GM19351 (cell line): ENCODE results near the gene STK38L.

ENCODE experiments used
- ATAC-seq: cut with Tn5 transposase; IDR thresholded peaks from one replicate; pipeline ENCODE4 v1.9.1; 2021; ENCODE audit warnings: mild to moderate bottlenecking, moderate library complexity; ENCODE audit not compliant: unreplicated experiment

Gene STK38L

DNA sequence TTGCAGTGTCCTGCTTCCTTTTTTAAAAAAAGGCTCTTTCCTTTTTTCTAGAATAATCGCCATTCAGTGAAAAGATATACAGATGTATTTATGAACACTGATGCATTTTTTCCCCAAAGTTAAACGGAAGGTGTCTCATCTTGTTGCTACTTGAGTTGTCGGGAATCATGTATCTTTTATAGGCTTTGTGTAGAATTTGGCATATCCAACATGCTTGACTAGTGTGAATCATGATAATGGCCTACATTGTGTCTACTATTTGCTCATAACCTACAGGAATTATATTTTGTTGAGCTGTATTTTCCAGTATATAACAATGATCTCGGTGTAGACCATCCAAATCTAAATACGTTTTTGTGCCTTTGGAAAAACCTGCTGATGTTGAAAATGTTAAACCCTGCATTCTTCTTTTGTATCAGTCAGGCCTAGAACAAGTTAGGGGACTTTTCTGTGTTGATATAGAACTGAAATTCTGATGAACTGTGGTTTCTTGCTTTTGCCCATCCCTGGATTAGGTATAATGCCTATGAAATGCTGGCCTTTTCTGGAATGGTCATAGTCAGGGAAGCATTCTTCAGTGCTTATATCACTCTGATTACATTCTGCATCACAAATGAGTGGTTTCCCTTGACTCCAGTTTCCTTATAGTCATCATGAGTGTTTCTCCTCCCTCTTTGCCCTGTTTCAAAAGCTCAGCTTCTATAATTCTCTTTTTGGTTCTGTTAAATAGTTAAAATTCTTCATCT is 99.3 kb downstream of the STK38L start:
- ATAC-seq: no peak

DNA sequence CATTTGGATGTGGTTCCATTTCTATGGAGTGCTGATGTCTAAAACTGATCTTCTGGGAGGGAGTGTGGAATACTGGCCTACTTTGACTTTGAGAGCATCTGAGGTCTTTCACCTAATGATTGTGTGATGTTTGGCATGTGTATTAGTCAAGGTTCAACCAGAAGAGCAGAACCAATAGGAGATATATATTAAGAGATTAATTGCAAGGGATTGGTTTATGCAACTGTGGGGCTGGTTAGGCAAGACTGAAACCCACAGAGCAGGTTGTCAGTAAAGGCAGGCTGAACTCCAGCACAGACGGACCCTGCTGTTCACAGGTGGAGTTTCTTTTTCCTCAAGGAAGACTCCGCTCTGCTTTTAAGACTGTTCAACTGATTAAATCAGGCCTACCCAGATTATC is 100.2 kb downstream of the STK38L start:
- no peak for ATAC-seq

DNA sequence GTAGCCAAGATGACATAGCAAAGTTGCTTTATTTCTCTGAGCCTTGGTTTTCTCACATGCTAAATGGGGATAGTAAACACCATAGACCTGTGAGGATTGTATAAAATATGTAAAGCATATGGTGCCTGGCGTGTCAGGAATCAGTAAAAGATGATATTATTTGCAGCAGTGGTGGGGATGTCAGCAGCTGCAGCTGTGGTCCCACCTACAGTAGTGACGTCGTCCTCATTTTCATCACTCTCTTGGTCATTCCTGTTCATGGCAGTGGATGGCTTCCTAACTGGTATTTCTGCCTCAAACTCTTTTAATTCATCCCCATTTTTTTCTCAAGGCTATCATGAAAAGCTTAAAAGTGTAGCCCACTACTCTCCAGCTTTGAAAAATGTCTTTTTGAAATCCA is 100.7 kb downstream of the STK38L start:
- ATAC-seq: no peak

DNA sequence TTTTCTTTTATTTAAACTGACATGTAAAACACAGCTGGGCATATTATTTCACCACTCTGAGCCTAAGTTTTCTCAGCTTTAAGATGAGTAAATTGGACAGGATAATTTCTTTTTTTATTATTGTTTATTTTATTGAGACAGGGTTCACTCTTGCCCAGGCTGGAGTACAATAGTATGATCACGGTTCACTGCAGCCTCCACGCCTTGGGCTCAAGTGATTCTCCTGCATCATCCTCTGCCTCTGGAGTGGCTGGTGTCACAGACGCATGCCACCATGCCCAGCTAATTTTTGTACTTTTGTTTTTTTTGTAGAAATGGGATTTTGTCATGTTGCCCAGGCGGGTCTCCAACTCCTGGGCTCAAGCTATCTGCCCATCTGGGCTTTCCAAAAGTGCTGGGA is 101.3 kb downstream of the STK38L start:
- no peak for ATAC-seq

DNA sequence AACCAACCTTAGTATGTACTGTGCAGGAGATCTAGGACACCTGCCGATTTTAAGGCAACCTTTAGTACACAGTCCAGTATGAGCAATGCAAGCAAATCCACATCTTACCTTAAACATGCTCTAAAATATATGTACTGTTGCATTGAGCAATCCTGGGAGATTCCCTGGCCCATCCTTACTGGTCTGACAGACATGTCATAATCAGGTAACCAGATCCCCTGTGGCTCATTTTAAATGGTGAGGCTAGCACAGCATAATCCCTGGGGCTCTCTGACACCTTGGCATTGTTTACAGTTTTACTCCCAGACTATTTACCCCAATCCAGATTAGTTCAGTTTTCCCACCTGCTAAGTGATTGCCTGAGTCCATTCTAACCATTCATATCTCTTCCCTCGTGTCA is 103.7 kb downstream of the STK38L start:
- ATAC-seq: no peak

DNA sequence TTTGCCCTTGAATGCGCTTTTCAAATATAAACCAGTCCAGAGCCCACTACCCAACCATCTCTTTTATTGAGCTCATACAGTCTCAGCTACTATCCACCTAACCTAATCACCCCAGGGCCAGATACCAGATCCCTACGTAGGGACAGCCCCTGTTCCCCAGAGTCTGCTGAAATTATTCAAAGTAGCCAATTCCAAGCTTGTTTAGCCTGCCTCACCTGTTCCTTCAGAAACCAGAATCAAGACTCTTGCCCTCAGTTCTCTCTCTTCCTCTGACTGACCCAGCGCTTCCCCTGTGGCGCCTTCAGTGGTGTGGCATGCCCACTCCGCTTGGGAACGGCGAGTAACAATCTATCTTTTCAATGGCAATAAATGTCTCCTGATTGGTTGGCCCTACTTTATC is 107.4 kb downstream of the STK38L start:
- no peak for ATAC-seq

DNA sequence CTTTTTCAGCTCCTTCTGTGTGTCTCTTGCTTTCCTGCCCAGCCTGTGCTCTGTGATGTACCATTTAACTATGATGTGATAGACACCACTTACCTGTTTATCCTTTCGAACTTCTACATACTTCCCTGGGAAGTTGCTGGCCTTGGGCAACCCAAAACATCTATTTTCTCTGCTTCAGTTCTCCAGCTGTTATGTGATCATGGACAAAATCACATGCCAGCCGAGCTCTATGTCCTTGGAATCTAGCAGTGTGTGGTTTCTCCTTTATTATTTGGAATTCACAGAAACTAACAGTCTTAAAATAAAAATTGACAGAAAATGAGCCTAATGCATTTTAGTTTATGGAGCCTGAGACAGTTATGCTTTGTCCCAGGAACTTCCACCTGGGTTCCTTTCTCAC is 111.4 kb downstream of the STK38L start:
- ATAC-seq: no peak

DNA sequence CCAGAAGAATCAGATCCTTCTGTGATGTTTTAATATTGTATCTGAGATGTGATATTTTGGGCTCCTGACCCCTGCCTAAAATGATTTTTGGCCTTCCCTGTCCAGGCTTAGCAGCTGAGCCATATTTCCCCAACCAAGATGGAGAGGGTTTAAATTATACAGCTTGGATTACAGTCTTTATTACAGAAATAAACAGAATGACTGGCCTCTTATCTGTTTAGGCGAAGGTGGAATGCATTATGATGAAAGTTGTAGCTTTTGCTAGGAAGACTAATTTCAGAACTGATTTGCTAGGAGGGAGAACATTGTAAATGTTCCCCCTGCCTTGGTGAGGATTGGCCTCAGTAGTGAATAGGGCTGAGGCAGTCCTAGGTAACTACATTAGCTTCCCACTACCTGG is 111.9 kb downstream of the STK38L start:
- no peak for ATAC-seq

DNA sequence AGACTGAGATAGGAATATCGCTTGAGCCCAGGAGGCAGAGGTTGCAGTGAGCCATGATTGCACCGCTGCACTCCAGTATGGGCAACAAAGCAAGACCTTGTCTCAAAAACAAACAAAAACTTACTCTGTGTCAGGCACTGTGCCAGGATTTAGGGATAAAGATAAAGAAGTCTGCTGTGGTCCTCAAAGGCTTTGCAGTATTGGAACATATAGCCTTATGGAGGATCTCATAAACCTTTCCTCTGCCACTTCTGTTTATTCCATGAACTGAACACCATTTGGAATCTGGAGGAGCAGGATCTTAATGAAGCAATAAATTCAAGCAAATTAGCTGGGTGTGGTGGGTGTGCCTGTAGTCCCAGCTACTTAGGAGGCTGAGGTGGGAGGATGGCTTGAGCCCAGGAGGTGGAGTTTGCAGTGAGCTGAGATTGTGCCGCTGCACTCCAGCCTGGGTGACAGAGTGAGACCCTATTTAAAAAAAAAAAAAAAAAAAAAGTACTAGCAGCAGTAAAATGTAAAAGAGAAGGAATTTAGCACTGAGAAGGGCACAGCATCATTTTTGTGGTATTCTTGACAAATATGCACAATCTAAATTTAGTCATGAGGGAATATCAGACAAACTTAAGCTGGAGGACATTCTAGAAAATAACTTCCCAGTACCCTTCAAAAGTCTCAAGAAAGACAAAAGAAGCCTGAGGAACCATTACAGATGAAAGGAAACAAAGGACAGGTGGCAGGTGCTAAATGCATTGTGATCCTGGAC is 115.7 kb downstream of the STK38L start:
- ATAC-seq: no peak

DNA sequence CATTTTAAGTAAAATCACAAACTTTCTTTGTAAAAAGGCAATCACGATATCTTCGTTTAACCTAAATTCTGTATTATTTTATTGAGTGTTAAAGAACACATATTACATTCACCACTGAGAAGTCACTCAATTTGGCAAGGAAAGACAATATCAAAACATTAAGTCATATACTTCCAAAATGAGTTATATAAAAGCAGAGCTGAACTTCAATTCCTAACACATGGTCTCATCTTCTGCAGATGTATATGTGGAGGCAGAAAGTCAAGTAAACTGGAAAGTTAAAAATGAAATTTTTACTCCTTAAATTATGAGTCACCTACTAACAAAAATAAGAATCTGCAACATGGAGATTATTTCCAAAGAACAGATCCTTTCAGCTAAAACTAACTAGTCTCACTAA is 117.3 kb downstream of the STK38L start:
- ATAC-seq: no peak

DNA sequence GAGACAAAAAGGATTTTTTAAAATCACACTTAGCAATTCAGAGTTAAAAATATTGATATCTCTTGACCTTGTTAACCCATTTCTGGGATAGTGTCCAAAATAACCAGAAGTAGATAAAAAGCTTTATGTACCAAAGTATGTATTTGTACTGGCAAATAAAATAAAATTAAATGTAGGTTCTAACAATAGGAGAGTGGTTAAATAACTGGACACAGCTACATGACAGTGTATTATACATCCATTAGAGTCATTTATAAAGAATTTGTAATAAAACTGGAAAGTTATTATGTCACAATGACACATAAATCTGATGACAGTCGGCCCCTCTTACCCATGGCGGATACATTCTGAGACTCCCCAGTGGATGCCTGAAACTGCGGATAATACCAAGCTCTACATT is 122.5 kb downstream of the STK38L start:
- ATAC-seq: no peak

DNA sequence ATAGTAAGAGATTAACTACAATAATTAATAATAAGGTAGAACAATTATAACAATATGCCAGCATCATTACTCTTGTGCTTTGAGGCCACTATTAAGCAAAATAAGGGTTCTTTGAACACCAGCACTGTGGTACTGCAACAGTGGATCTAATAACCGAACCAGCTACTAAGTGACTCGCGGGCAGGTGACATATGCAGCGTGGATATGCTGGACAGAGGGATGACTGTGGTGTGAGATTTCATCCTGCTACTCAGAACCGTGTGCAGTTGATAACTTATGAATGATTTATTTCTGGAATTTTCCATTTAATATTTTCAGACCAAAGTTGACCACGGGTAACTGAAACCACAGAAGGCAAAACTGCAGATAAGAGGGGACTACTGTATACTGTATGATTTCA is 123.0 kb downstream of the STK38L start:
- ATAC-seq: no peak
